NCI-H2107 treated with DMSO at 0.1 percent for 48 hours (cell line): Measurements from ENCODE around the gene KLHL29.

Source experiments
- DNase-seq: peaks from one replicate; lab custom pipeline; 2025; ENCODE audit not compliant: unreplicated experiment; lab: John Stamatoyannopoulos, UW

The KLHL29 gene

GRCh38 chr2:23509103-23509502 lies 124.1 kb downstream of the KLHL29 start:
- DNase-seq, result no peak

- no peak for DNase-seq
Measured at GRCh38 chr2:23509596-23510292, 124.8 kb downstream of the KLHL29 start.

- peak; percentile 29 for DNase-seq
Measured at GRCh38 chr2:23510471-23510870, 125.5 kb downstream of the KLHL29 start.

- no peak for DNase-seq
Measured at GRCh38 chr2:23512778-23513177, 127.8 kb downstream of the KLHL29 start.

- no peak for DNase-seq
Measured at GRCh38 chr2:23513245-23513871, 128.4 kb downstream of the KLHL29 start.

- DNase-seq, result no peak
Measured at GRCh38 chr2:23513872-23514793, 129.2 kb downstream of the KLHL29 start.

- DNase-seq, result no peak
Measured at GRCh38 chr2:23516520-23517256, 131.7 kb downstream of the KLHL29 start.

GRCh38 chr2:23518481-23519333 lies 133.7 kb downstream of the KLHL29 start:
- no peak for DNase-seq

- no peak for DNase-seq
Measured at GRCh38 chr2:23519334-23519651, 134.3 kb downstream of the KLHL29 start.

GRCh38 chr2:23520256-23520655 lies 135.3 kb downstream of the KLHL29 start:
- DNase-seq, result no peak

GRCh38 chr2:23521060-23521459 lies 136.1 kb downstream of the KLHL29 start:
- no peak for DNase-seq

GRCh38 chr2:23522726-23523372 lies 137.9 kb downstream of the KLHL29 start:
- no peak for DNase-seq

GRCh38 chr2:23523373-23524260 lies 138.6 kb downstream of the KLHL29 start:
- DNase-seq, result no peak

- no peak for DNase-seq
Measured at GRCh38 chr2:23524261-23524706, 139.3 kb downstream of the KLHL29 start.

GRCh38 chr2:23525137-23525765 lies 140.3 kb downstream of the KLHL29 start:
- DNase-seq, result no peak

- DNase-seq, result no peak
Measured at GRCh38 chr2:23526114-23526513, 141.1 kb downstream of the KLHL29 start.

- no peak for DNase-seq
Measured at GRCh38 chr2:23526835-23527790, 142.1 kb downstream of the KLHL29 start.
